ENCODE data around the gene GAST. TPM values are rescaled to one million over a fixed set of nuclear protein-coding genes. Genes with fewer than 3 reads are reported as not detected.

Gene GAST
- total and polyA plus RNA-seq, 9 of the 15 experiments (the other 6 are each of a cell fraction or from before 2014, with no cell fraction given) = not detected

DNA sequence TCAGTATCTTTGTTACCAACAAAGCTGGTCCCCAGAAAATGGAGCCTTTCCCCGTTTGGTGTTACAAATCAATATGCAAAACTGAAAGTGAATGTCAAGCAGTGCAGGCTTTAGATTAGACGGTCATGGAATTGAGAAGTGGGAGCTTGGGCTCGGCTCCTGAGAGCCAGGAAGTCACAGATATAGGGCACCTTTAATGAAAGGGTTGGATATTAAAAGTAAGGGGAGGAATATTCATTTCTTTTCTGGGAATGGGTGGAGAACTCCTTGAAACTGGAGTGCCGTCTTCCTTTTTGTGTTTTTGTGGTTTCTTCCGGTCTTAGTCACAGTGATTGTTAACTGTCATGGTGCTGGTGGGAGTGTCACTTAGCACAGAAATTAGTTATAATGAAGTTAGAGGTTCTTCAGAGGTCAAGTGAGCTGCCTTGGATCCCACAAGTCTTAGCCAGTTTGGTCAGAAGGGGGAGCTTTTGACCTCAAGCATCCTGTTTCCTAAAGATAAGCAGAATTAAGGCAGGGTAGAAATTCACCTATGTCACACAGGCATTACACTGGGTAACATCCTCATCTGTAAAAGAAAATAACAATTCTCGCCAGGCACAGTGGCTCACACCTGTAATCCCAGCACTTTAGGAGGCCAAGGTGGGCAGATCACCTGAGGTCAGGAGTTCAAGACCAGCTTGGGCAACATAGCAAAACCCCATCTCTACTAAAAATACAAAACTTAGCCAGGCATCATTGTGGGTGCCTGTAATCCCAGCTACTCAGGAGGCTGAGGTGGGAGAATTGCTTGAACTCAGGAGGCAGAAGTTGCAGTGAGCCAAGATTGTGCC is 33.0 kb upstream of the GAST start (continued):
- TF ChIP-seq, protein P1, sequence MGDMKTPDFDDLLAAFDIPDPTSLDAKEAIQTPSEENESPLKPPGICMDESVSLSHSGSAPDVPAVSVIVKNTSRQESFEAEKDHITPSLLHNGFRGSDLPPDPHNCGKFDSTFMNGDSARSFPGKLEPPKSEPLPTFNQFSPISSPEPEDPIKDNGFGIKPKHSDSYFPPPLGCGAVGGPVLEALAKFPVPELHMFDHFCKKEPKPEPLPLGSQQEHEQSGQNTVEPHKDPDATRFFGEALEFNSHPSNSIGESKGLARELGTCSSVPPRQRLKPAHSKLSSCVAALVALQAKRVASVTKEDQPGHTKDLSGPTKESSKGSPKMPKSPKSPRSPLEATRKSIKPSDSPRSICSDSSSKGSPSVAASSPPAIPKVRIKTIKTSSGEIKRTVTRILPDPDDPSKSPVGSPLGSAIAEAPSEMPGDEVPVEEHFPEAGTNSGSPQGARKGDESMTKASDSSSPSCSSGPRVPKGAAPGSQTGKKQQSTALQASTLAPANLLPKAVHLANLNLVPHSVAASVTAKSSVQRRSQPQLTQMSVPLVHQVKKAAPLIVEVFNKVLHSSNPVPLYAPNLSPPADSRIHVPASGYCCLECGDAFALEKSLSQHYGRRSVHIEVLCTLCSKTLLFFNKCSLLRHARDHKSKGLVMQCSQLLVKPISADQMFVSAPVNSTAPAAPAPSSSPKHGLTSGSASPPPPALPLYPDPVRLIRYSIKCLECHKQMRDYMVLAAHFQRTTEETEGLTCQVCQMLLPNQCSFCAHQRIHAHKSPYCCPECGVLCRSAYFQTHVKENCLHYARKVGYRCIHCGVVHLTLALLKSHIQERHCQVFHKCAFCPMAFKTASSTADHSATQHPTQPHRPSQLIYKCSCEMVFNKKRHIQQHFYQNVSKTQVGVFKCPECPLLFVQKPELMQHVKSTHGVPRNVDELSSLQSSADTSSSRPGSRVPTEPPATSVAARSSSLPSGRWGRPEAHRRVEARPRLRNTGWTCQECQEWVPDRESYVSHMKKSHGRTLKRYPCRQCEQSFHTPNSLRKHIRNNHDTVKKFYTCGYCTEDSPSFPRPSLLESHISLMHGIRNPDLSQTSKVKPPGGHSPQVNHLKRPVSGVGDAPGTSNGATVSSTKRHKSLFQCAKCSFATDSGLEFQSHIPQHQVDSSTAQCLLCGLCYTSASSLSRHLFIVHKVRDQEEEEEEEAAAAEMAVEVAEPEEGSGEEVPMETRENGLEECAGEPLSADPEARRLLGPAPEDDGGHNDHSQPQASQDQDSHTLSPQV (IDR thresholded peaks at IDR 0.05) = peak; percentile 58
- TF ChIP-seq MAZ (CRISPR knock-in tag; conservative IDR thresholded peaks at IDR 0.05 in 1 of 2, IDR thresholded peaks at IDR 0.05 in 1 of 2) (peak in 1 of 2 experiments; percentile 23; a peak in 1 of 4 replicates), MAFF (IDR thresholded peaks at IDR 0.05; ENCODE audit: low read length) (peak; percentile 37; the same call in 1 of the 2 replicates), MTA1 (IDR thresholded peaks at IDR 0.05; ENCODE audit: borderline replicate concordance) (no peak), NCOA2 (IDR thresholded peaks at IDR 0.05; ENCODE audit: partially characterized antibody in 2 of 2) (no peak), SREBF1 (IDR thresholded peaks at IDR 0.05; ENCODE audit: borderline replicate concordance, low read depth, low read length) (no peak), POLR2A (conservative IDR thresholded peaks at IDR 0.05) (no peak), GATA2 (CRISPR knock-in tag; IDR thresholded peaks at IDR 0.05) (peak; percentile 47; the same call in 1 of the 2 replicates), TCF3 (CRISPR knock-in tag; IDR thresholded peaks at IDR 0.05) (peak; percentile 82), ZNF217 (CRISPR knock-in tag; IDR thresholded peaks at IDR 0.05) (no peak), NRF1 (conservative IDR thresholded peaks at IDR 0.05 in 1 of 2, IDR thresholded peaks at IDR 0.05 in 1 of 2) (peak; percentile 29 to 62; a peak in 3 of 4 replicates)
- TF ChIP-seq, protein P2, sequence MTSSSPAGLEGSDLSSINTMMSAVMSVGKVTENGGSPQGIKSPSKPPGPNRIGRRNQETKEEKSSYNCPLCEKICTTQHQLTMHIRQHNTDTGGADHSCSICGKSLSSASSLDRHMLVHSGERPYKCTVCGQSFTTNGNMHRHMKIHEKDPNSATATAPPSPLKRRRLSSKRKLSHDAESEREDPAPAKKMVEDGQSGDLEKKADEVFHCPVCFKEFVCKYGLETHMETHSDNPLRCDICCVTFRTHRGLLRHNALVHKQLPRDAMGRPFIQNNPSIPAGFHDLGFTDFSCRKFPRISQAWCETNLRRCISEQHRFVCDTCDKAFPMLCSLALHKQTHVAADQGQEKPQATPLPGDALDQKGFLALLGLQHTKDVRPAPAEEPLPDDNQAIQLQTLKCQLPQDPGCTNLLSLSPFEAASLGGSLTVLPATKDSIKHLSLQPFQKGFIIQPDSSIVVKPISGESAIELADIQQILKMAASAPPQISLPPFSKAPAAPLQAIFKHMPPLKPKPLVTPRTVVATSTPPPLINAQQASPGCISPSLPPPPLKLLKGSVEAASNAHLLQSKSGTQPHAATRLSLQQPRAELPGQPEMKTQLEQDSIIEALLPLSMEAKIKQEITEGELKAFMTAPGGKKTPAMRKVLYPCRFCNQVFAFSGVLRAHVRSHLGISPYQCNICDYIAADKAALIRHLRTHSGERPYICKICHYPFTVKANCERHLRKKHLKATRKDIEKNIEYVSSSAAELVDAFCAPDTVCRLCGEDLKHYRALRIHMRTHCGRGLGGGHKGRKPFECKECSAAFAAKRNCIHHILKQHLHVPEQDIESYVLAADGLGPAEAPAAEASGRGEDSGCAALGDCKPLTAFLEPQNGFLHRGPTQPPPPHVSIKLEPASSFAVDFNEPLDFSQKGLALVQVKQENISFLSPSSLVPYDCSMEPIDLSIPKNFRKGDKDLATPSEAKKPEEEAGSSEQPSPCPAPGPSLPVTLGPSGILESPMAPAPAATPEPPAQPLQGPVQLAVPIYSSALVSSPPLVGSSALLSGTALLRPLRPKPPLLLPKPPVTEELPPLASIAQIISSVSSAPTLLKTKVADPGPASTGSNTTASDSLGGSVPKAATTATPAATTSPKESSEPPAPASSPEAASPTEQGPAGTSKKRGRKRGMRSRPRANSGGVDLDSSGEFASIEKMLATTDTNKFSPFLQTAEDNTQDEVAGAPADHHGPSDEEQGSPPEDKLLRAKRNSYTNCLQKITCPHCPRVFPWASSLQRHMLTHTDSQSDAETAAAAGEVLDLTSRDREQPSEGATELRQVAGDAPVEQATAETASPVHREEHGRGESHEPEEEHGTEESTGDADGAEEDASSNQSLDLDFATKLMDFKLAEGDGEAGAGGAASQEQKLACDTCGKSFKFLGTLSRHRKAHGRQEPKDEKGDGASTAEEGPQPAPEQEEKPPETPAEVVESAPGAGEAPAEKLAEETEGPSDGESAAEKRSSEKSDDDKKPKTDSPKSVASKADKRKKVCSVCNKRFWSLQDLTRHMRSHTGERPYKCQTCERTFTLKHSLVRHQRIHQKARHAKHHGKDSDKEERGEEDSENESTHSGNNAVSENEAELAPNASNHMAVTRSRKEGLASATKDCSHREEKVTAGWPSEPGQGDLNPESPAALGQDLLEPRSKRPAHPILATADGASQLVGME (CRISPR knock-in tag; IDR thresholded peaks at IDR 0.05) = peak; percentile 58; the same call in 1 of the 2 replicates
- TF ChIP-seq, protein P3, sequence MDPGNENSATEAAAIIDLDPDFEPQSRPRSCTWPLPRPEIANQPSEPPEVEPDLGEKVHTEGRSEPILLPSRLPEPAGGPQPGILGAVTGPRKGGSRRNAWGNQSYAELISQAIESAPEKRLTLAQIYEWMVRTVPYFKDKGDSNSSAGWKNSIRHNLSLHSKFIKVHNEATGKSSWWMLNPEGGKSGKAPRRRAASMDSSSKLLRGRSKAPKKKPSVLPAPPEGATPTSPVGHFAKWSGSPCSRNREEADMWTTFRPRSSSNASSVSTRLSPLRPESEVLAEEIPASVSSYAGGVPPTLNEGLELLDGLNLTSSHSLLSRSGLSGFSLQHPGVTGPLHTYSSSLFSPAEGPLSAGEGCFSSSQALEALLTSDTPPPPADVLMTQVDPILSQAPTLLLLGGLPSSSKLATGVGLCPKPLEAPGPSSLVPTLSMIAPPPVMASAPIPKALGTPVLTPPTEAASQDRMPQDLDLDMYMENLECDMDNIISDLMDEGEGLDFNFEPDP (CRISPR knock-in tag; IDR thresholded peaks at IDR 0.05) = no peak
